SK-N-SH treated with all-trans-retinoic acid at 6 μM for 48 hours (cell line): ENCODE measurements around the gene TCF12.
A peak's percentile ranks its signal among the peaks of the same experiment; 100 is the strongest.

Source experiments
- ATAC-seq: fragments of 200-7000 bp; cut with Tn5 transposase; 3 replicates; pipeline ENCODE4 v1.9.1; 2020; ENCODE audit warnings: mild to moderate bottlenecking, moderate library complexity
- ARNTL ChIP-seq: fragments of 450-650 bp; formaldehyde crosslinking; IDR thresholded peaks from 2 replicates; pipeline ENCODE4 v1.5.0; 2020; ENCODE audit warnings: low read depth, mild to moderate bottlenecking, moderate library complexity, borderline replicate concordance
- BACH2 ChIP-seq: fragments of 250-450 bp; sonication (Bioruptor Pico); IDR thresholded peaks from 2 replicates; pipeline ENCODE4 v1.9.0; 2021; ENCODE audit warnings: mild to moderate bottlenecking, borderline replicate concordance
- CSDC2 ChIP-seq: fragments of 250-450 bp; sonication (Bioruptor Pico); IDR thresholded peaks from 2 replicates; pipeline ENCODE4 v1.5.0; 2020; ENCODE audit warnings: mild to moderate bottlenecking, moderate library complexity
- ESRRG ChIP-seq: fragments of 250-450 bp; sonication (Bioruptor Pico); IDR thresholded peaks from 2 replicates; pipeline ENCODE4 v1.6.1; 2021; ENCODE audit warnings: mild to moderate bottlenecking
- ISL1 ChIP-seq: fragments of 250-450 bp; sonication (Bioruptor Pico); IDR thresholded peaks from 2 replicates; pipeline ENCODE4 v2.1.2; 2022; ENCODE audit warnings: mild to moderate bottlenecking, moderate library complexity
- OSR1 ChIP-seq: fragments of 250-450 bp; sonication (Bioruptor Pico); IDR thresholded peaks from 2 replicates; pipeline ENCODE4 v1.8.0; 2022; ENCODE audit warnings: moderate library complexity, mild to moderate bottlenecking, inconsistent platforms
- RARB ChIP-seq: fragments of 250-450 bp; sonication (Bioruptor Pico); IDR thresholded peaks from 2 replicates; pipeline ENCODE4 v1.8.0; 2021; ENCODE audit warnings: mild to moderate bottlenecking, moderate library complexity
- SNAI2 ChIP-seq: fragments of 250-450 bp; sonication (Bioruptor Pico); IDR thresholded peaks from 2 replicates; pipeline ENCODE4 v1.5.0; 2020; ENCODE audit warnings: mild to moderate bottlenecking, moderate library complexity
- TCF4 ChIP-seq: fragments of 250-450 bp; sonication (Bioruptor Pico); IDR thresholded peaks from 2 replicates; pipeline ENCODE4 v1.8.0; 2021; ENCODE audit warnings: mild to moderate bottlenecking, moderate library complexity, borderline replicate concordance
- TOX ChIP-seq: fragments of 250-450 bp; sonication (Bioruptor Pico); IDR thresholded peaks from 2 replicates; pipeline ENCODE4 v1.8.0; 2021; ENCODE audit warnings: mild to moderate bottlenecking, moderate library complexity, borderline replicate concordance
- ZC3H10 ChIP-seq: fragments of 250-450 bp; sonication (Bioruptor Pico); IDR thresholded peaks from 2 replicates; pipeline ENCODE4 v1.5.1; 2021; ENCODE audit warnings: mild to moderate bottlenecking, moderate library complexity
- ZFP30 ChIP-seq: fragments of 450-650 bp; formaldehyde crosslinking; IDR thresholded peaks from 2 replicates; pipeline ENCODE4 v1.5.0; 2022; ENCODE audit warnings: mild to moderate bottlenecking, moderate library complexity
- ZNF565 ChIP-seq: fragments of 450-650 bp; formaldehyde crosslinking; conservative IDR thresholded peaks from 2 replicates; pipeline ENCODE4 v1.5.0; 2020; ENCODE audit warnings: low read depth, mild to moderate bottlenecking, moderate library complexity
- ZNF70 ChIP-seq: fragments of 450-650 bp; formaldehyde crosslinking; IDR thresholded peaks from 2 replicates; pipeline ENCODE4 v1.5.0; 2020; ENCODE audit warnings: mild to moderate bottlenecking, moderate library complexity
- ZNF8 ChIP-seq: fragments of 450-650 bp; formaldehyde crosslinking; IDR thresholded peaks from 2 replicates; pipeline ENCODE4 v1.5.0; 2020; ENCODE audit warnings: mild to moderate bottlenecking, moderate library complexity
- TF ChIP-seq, protein P1 (sequence below): fragments of 250-450 bp; sonication (Bioruptor Pico); IDR thresholded peaks from 2 replicates; pipeline ENCODE4 v1.5.0; 2020; ENCODE audit warnings: mild to moderate bottlenecking, moderate library complexity
- TF ChIP-seq, protein P2 (sequence below): fragments of 250-450 bp; sonication (Bioruptor Pico); IDR thresholded peaks from 2 replicates; pipeline ENCODE4 v1.5.1; 2020; ENCODE audit warnings: low read depth, mild to moderate bottlenecking, moderate library complexity
- TF ChIP-seq, protein P3 (sequence below): fragments of 250-450 bp; sonication (Bioruptor Pico); IDR thresholded peaks from 2 replicates; pipeline ENCODE4 v1.5.1; 2021; ENCODE audit warnings: mild to moderate bottlenecking, moderate library complexity
- TF ChIP-seq, protein P4 (sequence below): fragments of 250-450 bp; sonication (Bioruptor Pico); IDR thresholded peaks from 2 replicates; pipeline ENCODE4 v1.8.0; 2020; ENCODE audit warnings: mild to moderate bottlenecking, moderate library complexity, borderline replicate concordance

Gene TCF12

DNA sequence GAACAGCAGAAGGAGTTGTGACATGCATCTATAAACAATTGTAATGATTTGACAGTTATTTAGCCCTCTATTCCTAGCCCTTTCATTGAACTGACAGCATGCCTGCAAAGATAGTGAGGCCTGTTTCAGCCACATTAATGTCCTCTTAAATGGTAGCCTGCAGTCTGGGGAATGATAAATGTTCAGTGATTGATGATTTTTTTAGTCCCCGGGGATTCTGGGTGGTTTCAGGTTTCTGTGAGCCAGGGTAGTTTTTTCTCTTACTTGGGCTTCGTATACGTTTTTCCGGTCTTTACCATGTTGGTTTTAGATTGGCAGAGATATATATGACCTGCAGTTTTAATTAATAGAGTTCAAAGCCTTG is 172.0 kb downstream of the TCF12 start:
- peak; percentile 28; the same call in 1 of the 3 replicates for ATAC-seq
- TF ChIP-seq ISL1 (CRISPR knock-in tag), result peak; percentile 49
- TF ChIP-seq TCF4 (CRISPR knock-in tag), result 0 out of 2 replicates have a peak, but pooled peaks have one; percentile 39
- TF ChIP-seq, protein P1, sequence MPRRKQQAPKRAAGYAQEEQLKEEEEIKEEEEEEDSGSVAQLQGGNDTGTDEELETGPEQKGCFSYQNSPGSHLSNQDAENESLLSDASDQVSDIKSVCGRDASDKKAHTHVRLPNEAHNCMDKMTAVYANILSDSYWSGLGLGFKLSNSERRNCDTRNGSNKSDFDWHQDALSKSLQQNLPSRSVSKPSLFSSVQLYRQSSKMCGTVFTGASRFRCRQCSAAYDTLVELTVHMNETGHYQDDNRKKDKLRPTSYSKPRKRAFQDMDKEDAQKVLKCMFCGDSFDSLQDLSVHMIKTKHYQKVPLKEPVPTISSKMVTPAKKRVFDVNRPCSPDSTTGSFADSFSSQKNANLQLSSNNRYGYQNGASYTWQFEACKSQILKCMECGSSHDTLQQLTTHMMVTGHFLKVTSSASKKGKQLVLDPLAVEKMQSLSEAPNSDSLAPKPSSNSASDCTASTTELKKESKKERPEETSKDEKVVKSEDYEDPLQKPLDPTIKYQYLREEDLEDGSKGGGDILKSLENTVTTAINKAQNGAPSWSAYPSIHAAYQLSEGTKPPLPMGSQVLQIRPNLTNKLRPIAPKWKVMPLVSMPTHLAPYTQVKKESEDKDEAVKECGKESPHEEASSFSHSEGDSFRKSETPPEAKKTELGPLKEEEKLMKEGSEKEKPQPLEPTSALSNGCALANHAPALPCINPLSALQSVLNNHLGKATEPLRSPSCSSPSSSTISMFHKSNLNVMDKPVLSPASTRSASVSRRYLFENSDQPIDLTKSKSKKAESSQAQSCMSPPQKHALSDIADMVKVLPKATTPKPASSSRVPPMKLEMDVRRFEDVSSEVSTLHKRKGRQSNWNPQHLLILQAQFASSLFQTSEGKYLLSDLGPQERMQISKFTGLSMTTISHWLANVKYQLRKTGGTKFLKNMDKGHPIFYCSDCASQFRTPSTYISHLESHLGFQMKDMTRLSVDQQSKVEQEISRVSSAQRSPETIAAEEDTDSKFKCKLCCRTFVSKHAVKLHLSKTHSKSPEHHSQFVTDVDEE (CRISPR knock-in tag), result peak; percentile 57; the same call in 1 of the 2 replicates
- TF ChIP-seq RARB (CRISPR knock-in tag), result no peak

DNA sequence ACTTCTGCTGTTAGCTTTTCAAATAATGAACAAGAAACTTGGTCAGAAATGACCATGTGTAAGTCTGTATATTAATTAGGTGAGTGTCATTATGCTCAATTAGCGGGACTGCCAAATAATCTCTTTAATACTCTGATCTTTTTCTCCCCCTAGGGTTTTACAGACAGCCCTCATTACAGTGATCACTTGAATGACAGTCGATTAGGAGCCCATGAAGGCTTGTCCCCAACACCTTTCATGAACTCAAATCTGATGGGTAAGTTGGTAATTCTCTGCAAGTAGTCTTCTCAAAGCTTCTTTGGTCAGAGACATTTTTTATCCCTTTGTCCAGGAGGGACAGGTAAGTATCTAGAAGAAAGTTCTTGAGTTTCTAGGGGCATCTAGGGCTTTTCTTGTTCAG is 173.2 kb downstream of the TCF12 start:
- TF ChIP-seq SNAI2 (CRISPR knock-in tag) (no peak), BACH2 (CRISPR knock-in tag) (no peak), TOX (no peak), CSDC2 (no peak), TCF4 (CRISPR knock-in tag) (no peak)
- ATAC-seq, result no peak

DNA sequence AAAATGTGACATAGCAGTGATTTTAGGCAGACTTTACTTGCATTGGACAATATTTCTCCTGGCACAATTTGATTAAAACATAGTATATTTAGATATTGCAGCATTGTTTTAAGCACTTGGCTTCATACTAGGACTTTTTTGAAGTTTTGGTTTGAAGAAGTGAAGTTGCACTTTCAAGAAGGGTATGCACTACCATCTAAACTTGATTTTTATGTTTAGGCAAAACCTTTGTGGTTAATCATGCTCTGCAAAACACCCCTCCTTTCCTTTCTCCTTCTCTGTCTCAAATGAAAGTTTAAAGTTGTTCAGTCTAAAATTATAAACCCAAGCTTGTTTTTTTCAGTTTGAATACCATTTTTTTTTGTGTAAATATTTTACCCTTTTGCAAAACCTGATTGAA is 173.8 kb downstream of the TCF12 start:
- TF ChIP-seq ZNF565 (no peak), ZFP30 (no peak), RARB (CRISPR knock-in tag) (no peak), BACH2 (CRISPR knock-in tag) (no peak), ZNF8 (CRISPR knock-in tag) (no peak), TOX (no peak), ESRRG (CRISPR knock-in tag) (no peak), ARNTL (no peak), ZNF70 (no peak), OSR1 (CRISPR knock-in tag) (no peak), CSDC2 (no peak), SNAI2 (CRISPR knock-in tag) (no peak), ZC3H10 (CRISPR knock-in tag) (no peak), ISL1 (CRISPR knock-in tag) (no peak)
- TF ChIP-seq, protein P2, sequence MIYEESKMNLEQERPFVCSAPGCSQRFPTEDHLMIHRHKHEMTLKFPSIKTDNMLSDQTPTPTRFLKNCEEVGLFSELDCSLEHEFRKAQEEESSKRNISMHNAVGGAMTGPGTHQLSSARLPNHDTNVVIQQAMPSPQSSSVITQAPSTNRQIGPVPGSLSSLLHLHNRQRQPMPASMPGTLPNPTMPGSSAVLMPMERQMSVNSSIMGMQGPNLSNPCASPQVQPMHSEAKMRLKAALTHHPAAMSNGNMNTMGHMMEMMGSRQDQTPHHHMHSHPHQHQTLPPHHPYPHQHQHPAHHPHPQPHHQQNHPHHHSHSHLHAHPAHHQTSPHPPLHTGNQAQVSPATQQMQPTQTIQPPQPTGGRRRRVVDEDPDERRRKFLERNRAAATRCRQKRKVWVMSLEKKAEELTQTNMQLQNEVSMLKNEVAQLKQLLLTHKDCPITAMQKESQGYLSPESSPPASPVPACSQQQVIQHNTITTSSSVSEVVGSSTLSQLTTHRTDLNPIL, result no peak
- TF ChIP-seq, protein P3, sequence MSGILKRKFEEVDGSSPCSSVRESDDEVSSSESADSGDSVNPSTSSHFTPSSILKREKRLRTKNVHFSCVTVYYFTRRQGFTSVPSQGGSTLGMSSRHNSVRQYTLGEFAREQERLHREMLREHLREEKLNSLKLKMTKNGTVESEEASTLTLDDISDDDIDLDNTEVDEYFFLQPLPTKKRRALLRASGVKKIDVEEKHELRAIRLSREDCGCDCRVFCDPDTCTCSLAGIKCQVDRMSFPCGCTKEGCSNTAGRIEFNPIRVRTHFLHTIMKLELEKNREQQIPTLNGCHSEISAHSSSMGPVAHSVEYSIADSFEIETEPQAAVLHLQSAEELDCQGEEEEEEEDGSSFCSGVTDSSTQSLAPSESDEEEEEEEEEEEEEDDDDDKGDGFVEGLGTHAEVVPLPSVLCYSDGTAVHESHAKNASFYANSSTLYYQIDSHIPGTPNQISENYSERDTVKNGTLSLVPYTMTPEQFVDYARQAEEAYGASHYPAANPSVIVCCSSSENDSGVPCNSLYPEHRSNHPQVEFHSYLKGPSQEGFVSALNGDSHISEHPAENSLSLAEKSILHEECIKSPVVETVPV, result no peak
- TF ChIP-seq, protein P1 (CRISPR knock-in tag), result no peak
- TF ChIP-seq, protein P4, sequence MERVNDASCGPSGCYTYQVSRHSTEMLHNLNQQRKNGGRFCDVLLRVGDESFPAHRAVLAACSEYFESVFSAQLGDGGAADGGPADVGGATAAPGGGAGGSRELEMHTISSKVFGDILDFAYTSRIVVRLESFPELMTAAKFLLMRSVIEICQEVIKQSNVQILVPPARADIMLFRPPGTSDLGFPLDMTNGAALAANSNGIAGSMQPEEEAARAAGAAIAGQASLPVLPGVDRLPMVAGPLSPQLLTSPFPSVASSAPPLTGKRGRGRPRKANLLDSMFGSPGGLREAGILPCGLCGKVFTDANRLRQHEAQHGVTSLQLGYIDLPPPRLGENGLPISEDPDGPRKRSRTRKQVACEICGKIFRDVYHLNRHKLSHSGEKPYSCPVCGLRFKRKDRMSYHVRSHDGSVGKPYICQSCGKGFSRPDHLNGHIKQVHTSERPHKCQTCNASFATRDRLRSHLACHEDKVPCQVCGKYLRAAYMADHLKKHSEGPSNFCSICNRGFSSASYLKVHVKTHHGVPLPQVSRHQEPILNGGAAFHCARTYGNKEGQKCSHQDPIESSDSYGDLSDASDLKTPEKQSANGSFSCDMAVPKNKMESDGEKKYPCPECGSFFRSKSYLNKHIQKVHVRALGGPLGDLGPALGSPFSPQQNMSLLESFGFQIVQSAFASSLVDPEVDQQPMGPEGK (CRISPR knock-in tag), result no peak
- TF ChIP-seq, all 23 proteins: peak for 0
- ATAC-seq, result no peak
